ENCODE results near the gene C19orf85. TPM values are rescaled to one million over a fixed set of nuclear protein-coding genes. Genes with fewer than 3 reads are reported as not detected.
"Not testable (repeated sequence)": the region's sequence is repeated elsewhere in the genome, so short reads cannot be mapped to it uniquely, and the experiment has no call there.

Gene C19orf85
- total RNA-seq, 1 donor from 2014 or later, result not detected

GRCh38 chr19:55442372-55442961 lies 22.1 kb downstream of the C19orf85 start:
- DNase-seq (ENCODE audit: low read depth, low spot score), result no peak

- no peak for DNase-seq (ENCODE audit: low read depth, low spot score)
Measured at GRCh38 chr19:55441692-55442321, 22.7 kb downstream of the C19orf85 start.

- no peak for DNase-seq (ENCODE audit: low read depth, low spot score)
Measured at GRCh38 chr19:55441319-55441691, 23.2 kb downstream of the C19orf85 start.

GRCh38 chr19:55440411-55441105 lies 24.0 kb downstream of the C19orf85 start:
- DNase-seq (ENCODE audit: low read depth, low spot score), result no peak

GRCh38 chr19:55439052-55439451 lies 25.5 kb downstream of the C19orf85 start:
- no peak for DNase-seq (ENCODE audit: low read depth, low spot score)

- DNase-seq (ENCODE audit: low read depth, low spot score), result no peak
Measured at GRCh38 chr19:55437410-55437809, 27.1 kb downstream of the C19orf85 start.

GRCh38 chr19:55436847-55437246 lies 27.7 kb downstream of the C19orf85 start:
- DNase-seq (ENCODE audit: low read depth, low spot score), result no peak

GRCh38 chr19:55435020-55435419 lies 29.5 kb downstream of the C19orf85 start:
- DNase-seq (ENCODE audit: low read depth, low spot score), result no peak

GRCh38 chr19:55434356-55434919 lies 30.1 kb downstream of the C19orf85 start:
- DNase-seq (ENCODE audit: low read depth, low spot score), result no peak

- DNase-seq (ENCODE audit: low read depth, low spot score), result no peak
Measured at GRCh38 chr19:55433292-55433691, 31.3 kb downstream of the C19orf85 start.

- no peak for DNase-seq (ENCODE audit: low read depth, low spot score)
Measured at GRCh38 chr19:55432241-55432959, 32.2 kb downstream of the C19orf85 start.

GRCh38 chr19:55431183-55431582 lies 33.4 kb downstream of the C19orf85 start:
- DNase-seq (ENCODE audit: low read depth, low spot score), result no peak

- no peak for DNase-seq (ENCODE audit: low read depth, low spot score)
Measured at GRCh38 chr19:55426042-55426441, 38.5 kb downstream of the C19orf85 start.

- DNase-seq (ENCODE audit: low read depth, low spot score), result no peak
Measured at GRCh38 chr19:55424518-55424917, 40.0 kb downstream of the C19orf85 start.

- DNase-seq (ENCODE audit: low read depth, low spot score), result no peak
Measured at GRCh38 chr19:55423225-55424005, 41.1 kb downstream of the C19orf85 start.

GRCh38 chr19:55421281-55421680 lies 43.3 kb downstream of the C19orf85 start:
- DNase-seq (ENCODE audit: low read depth, low spot score), result not testable (repeated sequence)

GRCh38 chr19:55419624-55420236 lies 44.8 kb downstream of the C19orf85 start:
- DNase-seq (ENCODE audit: low read depth, low spot score), result no peak

- DNase-seq (ENCODE audit: low read depth, low spot score), result no peak
Measured at GRCh38 chr19:55419103-55419502, 45.4 kb downstream of the C19orf85 start.

- peak; percentile 33 for DNase-seq (ENCODE audit: low read depth, low spot score)
Measured at GRCh38 chr19:55418185-55418584, 46.4 kb downstream of the C19orf85 start.
